HG03060 (cell line): ENCODE measurements around the gene CDIP1.

Source experiments
- ATAC-seq: cut with Tn5 transposase; IDR thresholded peaks from one replicate; pipeline ENCODE4 v1.9.1; 2021; ENCODE audit warnings: low read depth, moderate number of reproducible peaks; ENCODE audit not compliant: unreplicated experiment

Gene CDIP1

GRCh38 chr16:4463522-4464163, 74.9 kb downstream of the CDIP1 start:
- no peak for ATAC-seq

DNA sequence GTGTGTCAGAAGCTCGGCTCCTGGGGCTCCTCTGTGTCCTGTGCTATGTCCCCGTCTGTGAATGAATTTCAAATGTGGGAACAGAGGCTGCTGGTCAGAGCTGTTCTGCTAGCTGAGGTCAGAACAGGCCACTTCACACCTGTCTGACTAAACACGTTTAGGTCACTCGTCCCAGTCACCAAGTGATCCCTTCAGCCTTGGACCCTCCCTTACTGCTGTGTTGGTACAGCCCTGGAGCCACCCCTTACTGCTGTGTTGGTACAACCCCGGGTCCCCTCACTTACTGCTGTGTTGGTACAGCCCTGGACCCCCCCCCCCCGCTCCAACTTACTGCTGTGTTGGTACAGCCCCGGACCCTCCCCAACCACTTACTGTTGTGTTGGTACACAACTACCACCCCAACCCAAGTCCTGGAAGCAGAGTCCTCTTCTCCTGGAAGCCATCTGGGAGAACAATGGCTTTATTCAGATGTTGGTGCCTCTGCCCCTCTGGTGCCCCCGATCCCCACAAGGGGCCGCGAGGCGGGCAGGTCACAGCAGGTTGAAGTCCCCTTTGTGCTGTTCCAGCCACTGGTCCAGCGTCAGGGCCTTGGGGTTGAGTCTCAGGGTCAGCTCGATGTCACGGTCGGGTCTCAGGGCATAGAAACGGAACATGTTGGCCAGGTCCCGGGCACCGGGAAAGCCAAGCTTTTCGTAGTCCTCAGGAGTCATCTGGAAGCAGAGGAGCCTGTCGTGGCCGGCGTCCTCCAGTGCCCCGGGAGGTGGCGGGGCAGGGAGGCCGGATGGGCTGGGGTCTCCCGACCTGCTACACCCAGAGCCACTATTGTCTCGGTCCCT, 77.1 kb downstream of the CDIP1 start:
- ATAC-seq: no peak

DNA sequence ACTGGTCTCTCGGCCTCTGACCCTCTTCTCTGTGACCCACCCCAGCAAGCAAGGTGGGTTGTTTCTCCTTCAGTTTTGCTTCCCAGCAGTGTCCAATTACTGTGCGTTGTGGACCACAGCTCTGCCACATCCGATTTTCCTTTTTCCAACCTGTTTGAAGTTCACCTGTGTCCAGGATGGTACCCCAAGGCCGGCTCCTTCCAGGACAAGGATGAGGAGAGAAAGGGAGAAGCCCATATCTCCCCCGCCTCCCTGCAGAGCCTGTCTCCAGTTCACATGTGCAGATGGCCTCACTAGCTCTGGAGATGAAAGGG, 77.7 kb downstream of the CDIP1 start:
- ATAC-seq: no peak
